ENCODE measurements around the gene PTPN18.

Gene PTPN18

GRCh38 chr2:130339885-130340745 is 15.7 kb upstream of the PTPN18 start:
- no peak for DNase-seq

DNA sequence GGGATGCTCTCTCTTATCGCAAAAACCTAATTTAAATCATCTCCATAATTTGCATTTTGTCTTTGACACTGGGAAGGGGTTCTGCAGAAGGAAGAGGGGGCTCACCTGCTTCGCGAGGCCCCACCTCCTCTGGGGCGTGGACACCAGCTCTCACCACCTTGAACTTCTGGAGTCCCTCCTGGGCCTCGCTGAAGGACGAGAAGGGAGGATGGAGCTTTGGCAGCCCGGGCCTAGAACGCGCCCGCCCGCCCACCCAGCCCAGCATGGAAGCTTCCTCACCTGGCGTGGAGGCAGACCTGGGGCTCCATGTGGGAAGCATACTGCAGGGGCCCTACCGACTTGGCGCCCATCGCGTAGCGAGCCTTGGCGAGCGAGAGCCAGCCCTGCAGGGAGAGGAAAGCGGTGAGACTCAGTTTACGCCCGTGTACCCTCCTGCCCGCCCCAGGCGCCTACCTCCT is 14.3 kb upstream of the PTPN18 start:
- DNase-seq, result peak; percentile 31

DNA sequence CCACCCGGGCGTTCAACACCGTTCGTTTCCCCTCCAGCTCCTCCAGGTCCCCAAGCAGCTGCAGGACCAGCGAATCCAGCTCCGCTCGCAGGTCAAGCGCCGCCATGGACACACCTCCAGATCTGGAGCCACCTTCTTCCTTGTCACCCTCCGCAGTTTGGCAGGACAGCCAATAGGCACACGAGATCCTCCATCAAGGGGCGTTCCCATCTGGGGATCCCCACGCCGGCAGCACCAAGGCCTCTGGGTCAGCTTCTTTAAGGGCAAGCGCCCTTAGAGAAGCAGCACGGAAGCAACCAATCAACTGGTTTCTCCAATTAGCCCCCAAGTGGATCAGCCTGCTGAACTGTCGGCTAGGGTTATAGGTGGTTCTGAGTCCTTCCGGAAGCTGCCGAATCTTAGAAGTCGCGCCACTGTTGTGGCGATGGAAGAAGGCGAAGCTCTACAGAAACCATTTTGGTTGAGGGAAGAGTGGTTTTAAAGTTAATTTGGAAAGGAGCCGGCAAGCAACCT is 13.8 kb upstream of the PTPN18 start:
- DNase-seq, result peak; percentile 84

DNA sequence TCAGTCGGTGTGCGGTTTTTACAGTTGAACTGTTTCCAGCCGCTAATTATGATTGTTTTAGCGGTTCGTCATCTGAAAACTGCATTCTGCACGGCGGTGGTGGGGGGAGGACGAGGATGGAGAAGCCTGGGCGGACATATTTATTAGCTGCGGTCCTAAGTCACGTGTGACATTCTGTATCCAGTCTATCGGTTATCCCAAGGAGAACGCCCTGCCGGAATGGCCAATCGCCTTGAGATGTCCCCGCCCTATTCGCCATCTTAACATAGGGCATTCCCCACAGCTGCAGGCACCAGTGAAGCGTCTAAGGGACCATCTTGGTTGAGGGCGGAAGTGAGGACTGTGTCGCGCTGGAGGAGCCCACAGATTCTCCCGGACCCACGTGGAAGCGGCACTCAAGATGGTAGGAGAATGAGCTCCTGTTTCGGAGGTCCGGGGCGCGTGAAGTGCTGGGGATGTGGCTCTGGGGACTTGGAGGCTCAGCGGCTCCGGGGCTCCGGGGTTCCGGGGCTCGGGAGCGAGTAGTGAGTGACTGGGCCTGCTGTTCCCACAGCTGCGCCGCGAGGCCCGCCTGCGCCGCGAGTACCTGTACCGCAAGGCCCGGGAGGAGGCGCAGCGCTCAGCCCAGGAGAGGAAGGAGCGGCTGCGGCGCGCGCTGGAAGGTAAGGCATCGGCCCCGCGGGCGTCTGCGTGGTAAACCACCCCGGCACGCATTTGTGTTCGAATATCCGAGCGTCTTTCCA is 13.2 kb upstream of the PTPN18 start, which contains the start of gene IMP4:
Gene IMP4, plus strand, starts transcription at position 365 of the 743 bp plus-strand sequence. Its CDS starts 36 bp downstream, at position 401.
- peak; percentile 99 for DNase-seq

DNA sequence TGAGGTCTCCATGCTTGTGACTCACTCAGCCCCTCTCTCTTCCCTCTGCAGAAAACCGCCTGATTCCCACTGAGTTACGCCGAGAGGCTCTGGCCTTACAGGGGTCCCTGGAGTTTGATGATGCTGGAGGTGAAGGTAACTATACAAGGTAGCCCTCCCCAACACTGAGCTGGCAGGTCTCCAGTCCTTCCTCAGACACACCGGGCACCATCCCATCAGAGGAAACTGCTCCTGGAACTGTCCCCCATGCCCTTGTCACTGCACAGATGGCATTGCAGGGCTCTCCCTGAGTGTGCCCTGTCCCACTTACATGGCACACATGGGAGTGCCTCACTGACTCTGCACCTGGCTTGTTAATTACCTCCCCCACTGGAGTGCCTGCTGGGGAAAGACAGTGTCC is 11.3 kb upstream of the PTPN18 start:
- DNase-seq, result no peak

- DNase-seq, result no peak
These were observed 10.8 kb upstream of the PTPN18 start for GRCh38 chr2:130345091-130345490.

- no peak for DNase-seq
These were observed 10.2 kb upstream of the PTPN18 start for GRCh38 chr2:130345611-130346010.

GRCh38 chr2:130346041-130346740 is 9.7 kb upstream of the PTPN18 start:
- DNase-seq, result no peak

DNA sequence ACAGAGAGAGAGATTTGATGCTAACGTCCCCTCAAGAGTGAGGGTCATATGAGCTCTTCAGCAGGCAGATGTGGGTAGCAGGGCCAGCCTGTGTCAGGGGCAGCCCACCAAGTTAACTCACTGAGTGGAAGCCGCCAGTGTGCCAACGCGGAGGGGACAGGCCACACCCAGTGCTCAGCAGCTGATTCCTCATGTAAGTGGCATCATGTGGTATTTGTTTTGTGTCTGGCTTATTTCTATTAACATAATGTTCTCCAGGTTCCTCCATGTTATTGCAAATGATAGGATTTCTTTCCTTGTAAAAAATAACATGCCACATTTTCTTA is 9.2 kb upstream of the PTPN18 start:
- no peak for DNase-seq

DNA sequence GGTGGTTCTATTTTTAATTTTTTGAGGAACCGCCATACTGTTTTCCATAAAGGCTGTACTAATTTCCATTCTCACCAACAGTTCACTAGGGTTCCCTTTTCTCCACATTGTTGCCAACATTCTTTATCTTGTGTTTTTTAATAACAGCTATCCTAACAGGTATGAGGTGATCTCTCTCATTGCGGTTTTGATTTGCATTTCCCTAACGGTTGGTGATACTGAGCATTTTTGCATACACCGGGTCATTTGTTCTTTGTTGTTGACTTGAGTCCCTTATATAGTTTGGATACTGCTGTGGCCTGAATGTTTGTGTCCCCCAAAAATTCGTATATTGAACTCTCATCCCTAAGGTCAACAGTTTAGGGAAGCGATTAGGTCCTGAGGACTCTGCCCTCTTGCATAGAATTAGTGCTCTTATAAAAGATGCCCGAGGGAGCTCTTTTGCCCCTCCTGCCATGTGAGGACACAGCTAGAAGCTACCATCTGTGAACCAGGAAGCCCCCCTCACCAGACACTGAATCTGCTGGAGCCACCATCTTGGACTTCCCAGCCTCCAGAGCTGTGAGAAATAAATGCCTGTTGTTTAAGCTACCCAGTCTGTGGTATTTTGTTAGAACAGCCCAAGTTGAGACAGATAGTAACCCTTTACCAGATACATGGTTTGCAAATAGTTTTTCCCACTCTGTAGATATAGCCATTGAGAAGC is 8.5 kb upstream of the PTPN18 start:
- DNase-seq, result no peak

GRCh38 chr2:130349174-130349573 is 6.7 kb upstream of the PTPN18 start:
- DNase-seq, result no peak

GRCh38 chr2:130351711-130352110 is 4.1 kb upstream of the PTPN18 start:
- no peak for DNase-seq

DNA sequence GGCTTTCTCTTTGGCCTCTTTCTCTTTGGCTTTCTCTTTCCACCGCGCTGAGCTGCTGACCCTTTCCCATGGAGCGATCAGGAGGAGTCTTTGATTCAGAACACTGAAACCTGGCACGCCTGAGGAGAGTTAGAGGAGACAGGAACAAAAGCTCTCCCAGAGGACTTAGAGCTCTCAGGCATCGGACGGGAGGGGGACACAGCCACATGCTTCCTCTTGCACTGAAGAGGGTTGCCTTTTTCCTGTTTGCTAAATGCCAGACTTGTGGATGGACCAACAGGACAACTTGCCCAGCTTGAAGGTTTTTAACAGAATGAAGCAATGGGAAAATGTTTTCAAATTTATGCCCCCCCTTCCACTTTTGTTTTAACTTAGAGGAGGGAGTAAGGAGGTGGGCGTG is 3.6 kb upstream of the PTPN18 start:
- no peak for DNase-seq

- no peak for DNase-seq
These were observed 2.3 kb upstream of the PTPN18 start for GRCh38 chr2:130353291-130354138.

GRCh38 chr2:130354139-130354428 is 1.8 kb upstream of the PTPN18 start:
- DNase-seq, result no peak

- no peak for DNase-seq
These were observed 681 bp upstream of the PTPN18 start for GRCh38 chr2:130355172-130355577.

GRCh38 chr2:130357864-130358263 is 2.0 kb downstream of the PTPN18 start:
- no peak for DNase-seq

GRCh38 chr2:130358420-130359350 is 2.8 kb downstream of the PTPN18 start:
- DNase-seq, result no peak

DNA sequence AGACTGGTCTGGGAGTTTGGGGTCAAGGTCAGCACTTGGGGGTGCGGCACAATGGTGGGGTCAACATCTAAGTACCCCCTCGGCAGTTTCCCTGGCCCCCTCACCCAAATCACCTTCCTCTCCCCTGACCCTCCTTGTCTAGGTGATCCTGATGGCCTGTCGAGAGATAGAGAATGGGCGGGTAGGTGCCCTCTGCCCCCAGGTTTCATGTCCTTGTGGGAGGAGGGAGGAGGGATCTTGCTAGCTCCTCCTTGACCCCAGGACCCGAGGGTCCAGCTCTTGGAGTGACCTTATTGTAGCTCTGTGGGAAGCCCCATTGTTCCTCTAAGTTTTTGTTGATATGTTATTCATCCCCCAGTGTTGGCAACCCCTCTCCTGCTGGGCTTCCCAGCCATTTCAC is 3.6 kb downstream of the PTPN18 start:
- no peak for DNase-seq

GRCh38 chr2:130363479-130363878 is 7.6 kb downstream of the PTPN18 start:
- no peak for DNase-seq

DNA sequence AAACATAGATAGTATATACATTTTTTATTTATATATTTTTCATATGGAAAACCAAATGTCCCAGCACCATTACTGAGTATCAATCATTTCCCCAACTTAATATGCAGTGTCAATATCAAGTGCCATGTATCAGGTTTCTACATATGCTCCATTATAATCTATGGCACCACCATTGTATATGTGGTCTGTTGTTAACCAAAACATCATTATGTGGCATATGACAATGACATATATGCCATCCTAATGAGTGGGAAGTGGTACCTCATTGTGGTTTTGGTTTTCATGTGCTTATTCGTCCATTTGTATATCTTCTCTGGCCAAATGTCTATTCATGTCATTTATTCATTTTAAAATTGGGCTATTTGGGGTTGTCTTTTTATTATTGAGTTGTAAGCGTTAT is 9.2 kb downstream of the PTPN18 start:
- no peak for DNase-seq

Measured in COR-L47 (cell line).